Uterus (tissue), 4 donors: ENCODE results near the gene CORO7. TPM values are rescaled to one million over a fixed set of nuclear protein-coding genes. Genes with fewer than 3 reads are reported as not detected.

Source experiments
- DNase-seq, 2 donors: peaks; one replicate each; pipeline ENCODE4 v3.0.0-alpha.2; 2019 to 2020
- H3K27ac ChIP-seq, 2 donors: fragments of 200-600 bp; sonication (generic); 1 replicate in 1 of 2; 2 replicates in 1 of 2; pipeline ENCODE4 v1.5.1; 2016 to 2018
- H3K27me3 ChIP-seq, 2 donors: fragments of 200-600 bp; sonication (generic); one replicate each; pipeline ENCODE4 v1.5.1; 2018 to 2019; ENCODE audit warnings: control low read depth in 1 of 2
- H3K36me3 ChIP-seq, 2 donors: fragments of 200-600 bp; sonication (generic); one replicate each; pipeline ENCODE4 v1.5.1; 2019; ENCODE audit warnings: control low read depth in 1 of 2
- H3K4me1 ChIP-seq, 2 donors: fragments of 200-600 bp; sonication (generic); one replicate each; pipeline ENCODE4 v1.5.1; 2018 to 2019; ENCODE audit warnings: control low read depth in 1 of 2
- H3K4me3 ChIP-seq, 2 donors: fragments of 200-600 bp; sonication (generic); 1 replicate in 1 of 2; 2 replicates in 1 of 2; pipeline ENCODE4 v1.5.1; 2018 to 2019; ENCODE audit warnings: mild to moderate bottlenecking in 1 of 2
- H3K9me3 ChIP-seq, 2 donors: fragments of 200-600 bp; sonication (generic); one replicate each; pipeline ENCODE4 v1.5.1; 2019; ENCODE audit warnings: control low read depth in 1 of 2
- CTCF ChIP-seq, 4 experiments: fragments of 200-600 bp in 2 of 4; fragments of 450-650 bp in 2 of 4; sonication (generic) in 2 of 4; IDR thresholded peaks; one replicate each; pipeline ENCODE4 v1.5.1; 2016 to 2019; ENCODE audit warnings: antibody characterized with exemption in 4 of 4, mild to moderate bottlenecking in 2 of 4, moderate library complexity in 1 of 4
- POLR2A ChIP-seq, 2 donors: fragments of 450-650 bp; IDR thresholded peaks; one replicate each; pipeline ENCODE4 v1.6.1; 2016; ENCODE audit warnings: antibody characterized with exemption in 2 of 2, mild to moderate bottlenecking in 1 of 2, moderate library complexity in 1 of 2
- intact Hi-C: fragments of 100-400 bp; cut with DNase I; formaldehyde crosslinking; loops from one replicate; pipeline ENCODE4 v1.15.1; 2023; ENCODE audit warnings: low total_unique reads
- total RNA-seq, 4 donors: library from RNA; depleted of rRNA in 3 of 4; stranded (reverse); fragments of >200 nt in 3 of 4; gene quantifications; one replicate each; pipeline versions ENCODE4 v1.1.0 to v1.2.4, GENCODE V29; 2014 to 2023
- donor health status: DM: yes; HTN: yes; CAD: no.

Gene CORO7
- total RNA-seq, 4 donors from 2014 or later, result 13.8 to 52.1 (median 30.0) TPM

- H3K4me1 ChIP-seq, result no peaks in the 10 kb centered on the region
- no peaks in the 10 kb centered on the region for H3K36me3 ChIP-seq
- DNase-seq, result no peak
- intact Hi-C loops, result no loop called here
- no peak overlapping the region for H3K27ac ChIP-seq
- H3K27me3 ChIP-seq, result no peaks in the 10 kb centered on the region
- no peak for TF ChIP-seq POLR2A (IDR thresholded peaks at IDR 0.05)
- no peak for TF ChIP-seq CTCF (IDR thresholded peaks at IDR 0.05)
- H3K4me3 ChIP-seq, result no peak overlapping the region
- H3K9me3 ChIP-seq, result no peaks in the 10 kb centered on the region
Measured at GRCh38 chr16:4361033-4361943, 55.1 kb downstream of the CORO7 start.

- no peak overlapping the region for H3K4me3 ChIP-seq
- no peaks in the 10 kb centered on the region for H3K36me3 ChIP-seq
- no peaks in the 10 kb centered on the region for H3K4me1 ChIP-seq
- TF ChIP-seq POLR2A (IDR thresholded peaks at IDR 0.05) (no peak), CTCF (IDR thresholded peaks at IDR 0.05) (no peak)
- DNase-seq, result no peak
- H3K9me3 ChIP-seq, result no peaks in the 10 kb centered on the region
- H3K27ac ChIP-seq, result no peak overlapping the region
- intact Hi-C loops, result no loop called here
- H3K27me3 ChIP-seq, result no peaks in the 10 kb centered on the region
Measured at GRCh38 chr16:4360538-4361021, 55.8 kb downstream of the CORO7 start.

- Histone ChIP-seq H3K4me1 (no peaks in the 10 kb centered on the region), H3K27ac (no peak overlapping the region), H3K36me3 (no peaks in the 10 kb centered on the region), H3K27me3 (no peaks in the 10 kb centered on the region), H3K9me3 (no peaks in the 10 kb centered on the region), H3K4me3 (no peak overlapping the region)
- intact Hi-C loops, result loop anchor here (2.0 kb wide), 1 partner anchor 43 kb away; no protein-coding TSS in a partner anchor
- DNase-seq, result no peak
- TF ChIP-seq CTCF (IDR thresholded peaks at IDR 0.05) (no peak), POLR2A (IDR thresholded peaks at IDR 0.05) (no peak)
Measured at GRCh38 chr16:4359914-4360313, 56.5 kb downstream of the CORO7 start.

GRCh38 chr16:4358831-4359561, 57.4 kb downstream of the CORO7 start:
- H3K36me3 ChIP-seq, result no peaks in the 10 kb centered on the region
- intact Hi-C loops, result loop anchor here (2.0 kb wide), 1 partner anchor 44 kb away; no protein-coding TSS in a partner anchor
- no peaks in the 10 kb centered on the region for H3K27me3 ChIP-seq
- H3K27ac ChIP-seq, result no peak overlapping the region
- peak in 1 of 2 donors; percentile 26 for TF ChIP-seq POLR2A (IDR thresholded peaks at IDR 0.05)
- TF ChIP-seq CTCF (IDR thresholded peaks at IDR 0.05), result peak; percentile 94 to 99 (median 99)
- no peaks in the 10 kb centered on the region for H3K4me1 ChIP-seq
- H3K4me3 ChIP-seq, result no peak overlapping the region
- DNase-seq, result peak; percentile 71 to 75
- H3K9me3 ChIP-seq, result no peaks in the 10 kb centered on the region
